ENCODE measurements around the gene SLC39A11.
"Not testable (repeated sequence)": the region's sequence is repeated elsewhere in the genome, so short reads cannot be mapped to it uniquely, and the experiment has no call there.

SLC39A11 gene

DNA sequence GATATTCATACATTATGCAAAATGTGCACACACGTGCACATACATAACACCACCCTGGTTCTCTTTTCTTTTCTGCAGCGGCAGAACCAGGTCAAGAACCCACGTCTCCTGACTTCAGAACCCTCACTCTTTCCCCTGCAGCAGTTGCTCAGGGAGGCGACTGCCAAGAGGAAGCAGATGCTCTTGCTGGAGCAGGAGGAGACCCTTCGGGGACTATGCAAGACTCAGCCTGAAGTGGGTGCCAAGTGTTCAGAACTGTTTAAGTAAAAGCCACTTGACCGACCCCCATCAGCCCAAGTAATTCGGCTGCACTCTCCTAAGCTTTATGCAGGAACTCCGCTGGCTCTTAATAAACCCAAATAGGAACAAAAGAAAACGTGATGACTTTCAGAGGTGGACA is 193.8 kb downstream of the SLC39A11 start:
- no peak for DNase-seq

DNA sequence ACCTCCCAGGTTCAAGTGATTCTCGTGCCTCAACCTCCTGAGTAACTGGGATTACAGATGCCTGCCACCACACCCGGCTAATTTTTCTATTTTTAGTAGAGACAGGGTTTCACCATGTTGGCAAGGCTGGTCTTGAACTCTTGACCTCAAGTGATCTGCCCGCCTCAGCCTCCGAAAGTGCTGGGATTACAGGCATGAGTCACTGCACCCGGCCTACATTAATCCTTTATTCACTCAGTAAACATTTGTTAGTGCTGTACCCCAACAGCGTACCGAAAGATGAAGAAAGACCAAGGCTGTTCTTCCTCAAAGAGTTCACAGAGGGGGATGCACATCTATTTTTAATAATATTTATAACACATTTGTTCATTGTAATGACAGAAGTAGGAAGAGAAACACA is 196.2 kb downstream of the SLC39A11 start:
- not testable (repeated sequence) for DNase-seq

DNA sequence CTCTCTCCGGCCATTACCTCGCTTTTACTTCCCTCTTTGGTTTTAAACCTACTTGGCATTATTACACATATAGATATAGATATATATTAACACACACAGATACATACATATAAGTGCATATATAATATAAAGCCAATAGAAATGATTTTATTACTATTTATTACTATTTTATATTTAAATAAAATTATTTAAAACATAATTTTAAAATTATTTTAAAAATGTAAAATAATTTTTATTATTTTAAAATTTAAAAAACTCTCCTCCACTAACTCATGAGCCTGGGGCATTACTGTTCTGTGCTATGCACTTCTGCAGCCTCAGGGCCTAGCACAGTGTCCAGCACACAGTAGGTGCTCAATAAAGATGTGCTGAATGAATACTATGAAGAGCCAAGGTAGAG is 200.9 kb downstream of the SLC39A11 start:
- no peak for DNase-seq

DNA sequence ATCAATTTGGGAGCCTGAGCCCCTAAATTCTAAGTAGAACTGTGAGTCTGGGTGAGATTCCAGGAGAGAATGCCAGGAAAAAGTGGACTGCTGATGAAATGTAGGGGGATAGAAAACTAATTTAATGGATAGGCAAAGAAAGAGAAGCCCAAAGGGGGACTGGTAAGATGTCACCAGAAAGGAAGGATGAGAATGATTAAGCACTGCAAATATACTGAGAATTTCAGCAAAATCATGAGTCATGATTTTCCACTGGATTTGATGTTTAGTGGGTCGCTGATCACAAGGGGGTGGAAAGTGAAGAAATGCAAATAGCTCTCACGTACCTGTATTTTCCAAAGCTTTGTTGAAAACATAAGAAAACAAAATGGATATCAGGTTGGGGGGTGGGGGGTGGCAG is 201.8 kb downstream of the SLC39A11 start:
- no peak for DNase-seq

DNA sequence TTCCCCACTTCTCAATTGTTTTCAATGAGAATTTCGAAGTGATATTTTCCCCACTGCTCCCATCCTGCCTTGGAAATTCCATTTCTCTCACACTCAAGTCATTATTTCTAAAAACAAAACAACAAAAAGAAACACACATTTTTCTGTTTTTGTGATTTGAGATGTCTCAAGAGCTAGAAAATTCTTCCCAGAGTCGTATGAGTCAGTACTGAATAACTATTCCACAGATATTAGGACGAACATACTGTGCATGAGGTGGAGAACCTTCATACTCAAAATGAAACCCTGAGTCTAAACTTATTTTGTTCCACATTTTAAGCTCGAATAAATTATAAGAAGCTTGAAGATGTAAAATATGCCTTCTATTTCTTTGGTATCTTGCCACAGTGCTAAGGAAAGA is 204.6 kb downstream of the SLC39A11 start:
- no peak for DNase-seq

DNA sequence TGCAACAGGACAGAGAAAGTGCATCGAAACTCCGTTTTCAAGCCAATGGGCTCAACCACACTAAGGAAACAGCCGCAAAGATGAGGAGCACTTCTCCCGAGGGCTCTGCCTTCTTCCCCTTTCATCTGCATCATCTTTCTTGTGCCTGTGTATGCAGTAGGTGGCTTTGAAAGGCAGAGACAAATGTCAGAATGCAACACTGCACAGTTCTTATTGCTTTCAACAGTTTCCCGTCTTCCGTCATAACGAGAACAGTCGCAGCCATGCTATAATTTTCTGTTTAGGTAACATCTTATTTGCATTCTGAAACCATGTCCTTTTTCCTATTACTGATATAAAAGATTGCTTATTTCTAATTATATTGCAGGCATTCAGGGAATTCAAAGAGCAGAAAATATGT is 205.2 kb downstream of the SLC39A11 start:
- no peak for DNase-seq

DNA sequence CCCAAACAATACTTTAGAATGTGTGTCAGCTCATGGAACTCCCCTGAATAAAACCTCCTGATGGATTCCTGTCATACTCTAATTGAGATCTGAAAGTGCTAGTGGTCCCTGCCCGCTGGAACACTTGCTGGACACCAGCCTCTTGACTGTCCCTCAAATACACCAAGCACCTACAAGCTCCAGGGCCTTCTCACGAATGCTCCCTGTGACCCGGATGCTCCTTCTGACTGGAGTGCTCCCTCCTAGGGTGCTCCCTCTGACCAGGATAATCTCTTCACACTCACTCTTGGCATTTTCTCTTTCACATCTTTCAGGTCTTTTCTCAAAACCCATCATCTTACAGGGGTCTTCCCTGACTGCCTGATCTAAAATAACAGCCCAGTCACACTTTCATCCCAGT is 205.9 kb downstream of the SLC39A11 start:
- DNase-seq, result no peak

DNA sequence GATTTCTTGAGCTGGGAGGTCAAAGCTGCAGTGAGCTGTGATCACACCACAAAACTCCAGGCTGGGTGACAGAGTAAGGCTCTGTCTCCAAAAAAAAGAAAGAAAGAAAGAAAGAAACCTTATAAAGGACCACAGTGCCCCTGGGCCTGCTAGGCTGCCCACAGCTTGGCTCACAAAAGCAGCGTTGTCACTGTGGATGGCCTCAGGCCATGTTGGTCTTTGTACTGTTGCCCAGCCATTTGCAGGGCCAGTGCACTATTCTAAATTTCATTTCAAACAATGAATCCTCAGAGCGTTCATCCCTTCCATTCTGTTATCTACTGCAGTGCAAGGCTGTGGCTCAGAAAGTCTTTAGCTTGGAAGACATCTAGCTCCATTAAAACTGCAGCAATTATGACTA is 208.4 kb downstream of the SLC39A11 start:
- no peak for DNase-seq

DNA sequence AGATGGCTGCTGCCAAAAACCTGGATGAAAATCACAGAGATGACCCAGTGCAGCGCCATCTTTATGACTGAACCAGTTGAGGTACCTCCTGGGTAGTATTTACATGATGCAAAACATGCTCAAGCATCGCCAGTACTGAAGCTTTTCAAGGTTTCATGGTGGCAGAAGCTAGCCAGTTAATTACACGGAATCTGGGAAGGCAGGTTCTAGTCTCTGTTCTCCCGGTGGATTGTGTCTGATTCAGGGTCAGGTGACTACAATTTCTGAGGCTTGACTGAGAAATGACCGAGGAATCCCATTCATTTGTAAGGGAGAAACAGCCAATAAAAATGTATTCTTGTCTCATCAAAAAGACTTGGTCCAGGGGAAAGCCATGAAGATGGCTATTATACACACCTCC is 209.1 kb downstream of the SLC39A11 start:
- no peak for DNase-seq

DNA sequence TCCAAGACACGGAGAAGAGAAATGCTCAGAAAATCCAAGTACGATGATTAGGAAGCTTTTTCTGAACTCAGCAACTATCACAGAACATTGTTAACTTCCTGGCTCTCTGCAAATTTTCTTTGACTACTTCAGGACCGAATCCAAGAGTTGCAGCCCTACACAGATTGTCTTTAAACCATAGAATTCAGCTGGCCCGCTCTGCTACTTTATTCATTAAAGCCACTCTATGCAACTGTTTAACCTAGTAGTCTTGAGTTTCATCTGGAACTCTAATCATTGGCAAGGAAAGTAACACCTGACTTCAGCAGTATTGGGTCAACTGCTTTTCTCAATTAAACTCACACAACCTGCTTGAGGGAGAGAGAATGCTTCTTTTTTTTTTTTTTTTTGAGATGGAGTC is 210.1 kb downstream of the SLC39A11 start:
- DNase-seq, result no peak

DNA sequence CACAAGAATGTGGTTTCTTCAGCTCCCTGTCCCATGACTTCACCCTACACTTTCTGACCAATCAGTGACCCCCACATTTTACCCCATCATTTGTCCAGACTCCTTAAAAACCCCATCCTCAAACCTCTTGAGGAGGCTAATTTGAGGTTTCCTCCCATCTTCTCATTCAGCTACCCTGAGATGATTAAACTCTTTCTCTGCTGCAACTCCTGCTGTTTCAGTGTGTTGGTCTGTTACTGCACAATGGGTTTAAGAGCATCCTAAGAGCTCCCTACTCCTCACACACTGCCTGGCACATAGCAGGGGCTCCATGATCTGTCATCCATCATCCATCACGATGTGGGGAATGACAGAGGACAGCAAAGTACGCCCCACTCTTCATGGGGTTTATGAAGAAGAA is 212.6 kb downstream of the SLC39A11 start:
- no peak for DNase-seq

DNA sequence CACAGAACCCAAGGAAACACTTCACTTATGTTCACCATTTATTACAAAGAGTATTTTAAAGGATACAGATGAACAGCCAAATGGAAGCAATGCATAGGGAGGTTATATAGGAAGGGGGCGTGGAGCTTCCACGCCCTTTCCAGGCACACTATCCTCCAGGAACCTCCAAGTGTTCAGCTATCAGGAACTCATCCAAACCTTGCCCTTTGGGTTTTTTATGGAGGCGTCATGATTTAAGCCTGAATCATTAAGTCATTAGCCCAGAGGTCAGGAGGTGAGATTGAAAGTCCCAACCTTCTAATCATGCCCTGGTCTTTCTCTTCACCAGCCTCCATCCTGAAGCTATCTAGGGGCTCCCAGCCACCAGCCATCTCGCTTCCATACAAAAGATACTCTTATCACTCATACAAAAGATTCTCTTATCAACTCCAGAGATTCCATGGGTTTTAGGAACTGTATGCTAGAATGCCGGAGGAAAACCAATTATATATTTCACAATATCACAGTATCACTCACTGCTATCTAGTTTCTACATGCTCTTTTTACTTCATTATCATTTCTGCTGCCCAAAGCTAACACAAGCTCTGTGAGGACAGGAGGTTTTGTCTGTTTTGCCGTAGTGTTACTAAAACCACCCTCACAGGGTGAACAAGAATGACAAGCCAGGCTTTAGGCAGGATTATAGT is 213.4 kb downstream of the SLC39A11 start:
- DNase-seq, result no peak

DNA sequence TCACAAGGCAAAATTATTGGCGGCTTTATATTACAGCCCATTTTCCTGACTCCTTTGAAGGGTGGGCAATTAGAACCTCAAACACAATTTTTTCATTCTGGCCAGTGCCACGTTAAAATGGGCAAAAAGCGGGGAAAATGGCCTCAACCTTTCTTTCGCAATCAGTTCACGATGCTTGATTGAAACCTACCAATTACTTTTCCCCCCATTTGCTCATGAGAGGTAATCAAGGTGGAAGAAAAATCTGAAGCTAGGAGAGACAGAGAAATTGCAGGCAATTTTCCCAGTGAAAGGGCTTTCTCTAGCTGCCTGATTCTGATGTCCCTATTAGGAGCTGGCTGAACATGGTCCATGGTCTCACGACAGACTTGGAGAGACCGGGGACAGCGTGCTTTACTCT is 215.1 kb downstream of the SLC39A11 start:
- DNase-seq, result no peak

DNA sequence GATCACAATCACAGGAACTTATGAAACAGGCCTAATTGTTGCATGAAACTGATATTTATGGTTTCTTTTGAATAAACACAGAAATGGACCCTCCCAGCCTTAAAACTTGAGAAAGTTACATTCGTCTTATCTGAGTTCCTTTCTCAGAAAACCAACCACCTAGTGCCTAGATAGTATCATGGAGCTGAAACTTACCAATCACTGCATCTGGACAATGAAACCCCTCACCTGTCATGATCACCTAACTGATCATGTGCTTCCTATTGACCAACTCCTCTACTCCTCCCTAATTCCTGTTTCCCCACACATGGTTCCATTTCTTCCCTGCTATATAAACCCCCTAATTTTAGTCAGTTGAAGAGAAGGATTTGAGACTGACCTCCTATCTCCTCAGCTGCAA is 216.1 kb downstream of the SLC39A11 start:
- DNase-seq, result no peak

DNA sequence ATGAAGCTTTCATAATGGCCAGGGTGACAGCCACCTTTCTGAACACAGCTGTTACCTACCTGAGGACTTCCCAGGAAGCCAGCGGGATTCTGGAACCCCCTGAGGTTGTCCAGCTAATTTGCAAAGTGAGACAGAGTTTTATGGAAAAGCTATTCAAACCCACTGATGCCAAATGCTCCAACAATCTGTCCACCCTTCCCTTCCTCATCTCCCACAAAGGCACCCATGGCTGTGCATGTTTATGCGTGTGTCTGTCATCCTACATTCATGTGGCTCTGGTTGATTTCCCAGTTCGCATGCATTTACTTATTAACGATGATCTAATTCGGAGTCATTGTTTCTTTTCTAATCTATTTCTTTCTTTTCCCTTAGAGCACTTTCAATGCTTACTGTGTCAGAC is 217.1 kb downstream of the SLC39A11 start:
- no peak for DNase-seq

DNA sequence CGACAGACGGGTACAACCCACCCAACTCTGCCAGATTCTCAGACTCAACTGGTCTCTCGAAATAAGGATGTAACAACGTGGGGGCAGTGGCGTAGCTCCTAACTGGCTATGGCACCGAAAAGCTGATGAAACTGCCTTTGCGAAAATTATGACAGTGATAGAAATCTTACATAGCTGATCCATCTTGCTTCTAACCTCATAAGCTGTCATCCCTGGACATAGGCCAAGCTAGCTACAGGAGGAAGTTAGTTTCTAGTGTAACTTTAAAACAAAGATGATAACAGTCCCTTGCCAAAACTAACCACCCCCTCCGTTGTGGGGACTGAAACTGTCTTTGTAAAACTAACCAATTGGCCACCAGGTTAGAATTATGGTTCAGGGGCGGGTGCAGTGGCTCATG is 220.1 kb downstream of the SLC39A11 start:
- DNase-seq, result no peak

DNA sequence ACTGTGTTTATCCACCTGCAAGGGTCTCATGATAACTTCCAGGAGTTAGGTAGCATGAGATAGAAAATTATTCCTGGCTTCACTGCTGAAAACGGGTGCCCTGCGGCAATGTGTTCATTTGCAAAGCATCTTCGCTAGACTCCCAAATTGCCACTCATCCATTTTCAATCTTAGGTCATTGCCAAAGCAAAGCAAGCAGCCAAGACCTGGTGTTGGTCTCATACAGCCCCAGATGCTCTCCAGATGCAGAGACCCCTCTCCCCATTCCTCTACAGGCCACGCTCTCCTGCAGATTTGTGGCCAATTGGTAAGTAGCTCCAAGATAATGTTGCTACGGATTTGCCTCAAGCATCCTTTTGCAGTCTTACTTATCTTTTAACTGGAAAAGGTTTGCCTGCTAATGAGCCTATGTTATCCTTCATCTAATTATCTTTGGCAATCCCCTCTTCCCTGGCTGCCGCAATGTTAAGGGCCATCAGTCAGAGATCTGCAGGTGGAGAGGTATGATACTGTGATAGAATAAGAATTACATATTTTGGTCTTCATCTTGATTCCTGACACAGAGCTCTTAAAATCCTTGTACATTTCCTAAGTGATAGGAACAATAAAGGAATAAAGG is 222.0 kb downstream of the SLC39A11 start:
- no peak for DNase-seq

DNA sequence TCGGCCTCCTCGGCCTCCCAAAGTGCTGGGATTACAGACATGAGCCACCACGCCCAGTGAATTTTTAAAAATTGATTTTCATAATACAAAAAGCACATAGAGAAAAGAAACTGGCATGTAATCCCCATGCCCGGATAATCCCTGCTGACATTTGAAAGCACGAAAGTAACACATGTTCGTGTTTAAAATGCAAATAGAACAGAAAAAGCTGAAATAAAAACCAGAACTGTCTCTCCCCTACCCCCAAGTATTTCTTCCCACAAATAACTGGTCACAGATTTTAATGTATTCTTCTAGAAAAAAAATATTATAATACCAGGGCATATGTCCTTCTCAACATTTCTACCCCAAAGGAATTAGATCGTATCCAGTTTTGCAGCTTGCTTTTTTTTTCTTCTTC is 222.9 kb downstream of the SLC39A11 start:
- no peak for DNase-seq

DNA sequence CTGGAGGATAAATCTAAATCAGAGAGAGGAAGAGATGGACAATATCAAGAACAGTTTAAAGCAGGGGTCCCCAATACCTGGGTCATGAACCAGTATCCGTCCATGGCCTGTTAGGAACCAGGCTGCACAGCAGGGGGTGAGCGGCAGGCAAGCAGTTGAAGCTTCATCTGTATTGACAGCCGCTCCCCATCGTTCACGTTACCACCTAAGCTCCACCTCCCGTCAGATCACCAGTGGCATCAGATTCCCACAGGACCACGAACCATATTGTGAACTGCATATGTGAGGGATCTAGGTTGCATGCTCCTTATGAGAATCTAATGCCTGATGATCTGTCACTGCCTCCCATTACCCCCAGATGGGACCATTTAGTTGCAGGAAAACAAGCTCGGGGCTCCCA is 226.5 kb downstream of the SLC39A11 start:
- DNase-seq, result no peak

DNA sequence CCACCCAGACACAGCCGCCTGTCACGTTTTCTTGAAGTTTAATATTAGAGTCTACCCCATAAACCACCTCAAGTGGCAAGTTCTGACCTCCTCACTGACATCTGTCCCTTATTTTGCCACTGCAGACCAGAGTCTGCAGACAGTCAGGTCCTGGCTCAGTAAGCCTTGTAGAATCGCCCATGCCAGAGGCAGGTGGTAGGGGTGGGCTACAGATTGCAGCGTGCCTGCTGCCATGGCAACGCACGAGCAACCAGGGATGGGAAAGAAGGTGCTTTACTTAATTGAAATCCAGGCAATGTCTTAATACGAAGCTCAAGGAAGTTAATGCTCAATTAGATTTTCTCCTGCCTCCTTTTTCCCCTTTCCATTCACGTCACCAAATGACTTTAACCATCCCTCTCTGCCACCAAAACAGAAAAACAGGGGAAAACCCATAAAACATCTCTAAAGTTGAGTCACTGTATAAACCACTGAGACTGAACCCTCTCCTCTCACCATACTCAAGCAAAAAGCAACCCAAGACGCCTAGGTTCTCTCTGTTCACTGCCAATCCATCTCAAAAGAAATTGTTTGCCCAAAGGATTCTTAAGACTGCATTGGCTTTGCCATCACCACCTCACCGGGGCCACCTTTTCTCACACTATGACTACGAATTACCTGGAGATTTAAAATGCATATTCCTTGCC is 228.8 kb downstream of the SLC39A11 start:
- no peak for DNase-seq

DNA sequence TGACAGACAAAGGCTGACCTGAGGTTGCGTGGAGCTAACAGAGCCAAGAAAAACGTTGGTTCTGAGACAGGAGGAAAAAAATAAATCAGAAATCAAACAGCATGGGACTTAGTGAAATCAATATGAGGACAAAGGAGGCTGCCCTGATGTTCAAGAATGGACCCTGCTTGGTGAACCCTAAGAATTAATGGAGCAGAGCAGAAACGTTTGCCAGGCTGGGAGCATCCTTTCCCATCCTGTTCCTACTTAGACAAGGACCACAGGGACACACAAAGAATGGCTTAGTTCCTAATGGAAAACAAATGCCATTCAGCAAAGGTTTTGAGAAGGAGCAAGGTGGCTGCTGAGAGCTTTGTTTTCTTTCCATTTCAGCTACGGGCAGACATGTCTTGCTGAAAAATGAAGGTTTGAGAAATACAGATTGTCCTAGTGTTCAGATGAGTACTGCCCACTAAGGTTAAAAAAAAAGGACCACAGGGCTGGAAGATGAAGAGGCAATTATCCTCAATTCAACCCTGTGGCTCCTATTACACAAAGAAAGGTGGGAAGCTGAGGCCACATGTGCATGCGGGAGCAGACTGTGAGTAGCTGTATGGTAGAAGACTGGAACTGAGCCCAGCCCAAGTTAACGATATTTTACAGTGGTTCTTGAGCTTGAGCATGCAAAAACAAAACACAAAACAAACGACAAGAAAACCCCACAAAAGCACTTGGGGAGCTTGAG is 230.1 kb downstream of the SLC39A11 start:
- no peak for DNase-seq

DNA sequence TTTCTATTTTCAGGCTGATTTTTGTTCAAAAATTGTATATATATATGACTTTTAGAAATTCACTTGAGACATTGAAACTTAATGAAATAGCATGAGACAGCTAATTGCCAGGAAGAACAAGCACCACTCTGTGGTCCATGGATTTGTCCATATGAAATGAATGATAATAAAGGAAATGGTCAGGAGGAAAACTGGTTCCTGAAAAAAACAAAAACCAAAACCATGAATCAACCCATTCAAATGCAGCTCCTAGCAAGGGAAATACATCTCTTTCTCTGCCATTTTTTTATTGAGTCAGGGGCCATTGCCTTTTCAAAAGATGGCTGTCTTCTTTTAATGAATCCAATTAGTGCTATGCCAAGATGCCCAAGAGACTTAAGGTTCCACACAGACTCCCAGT is 230.7 kb downstream of the SLC39A11 start:
- no peak for DNase-seq

DNA sequence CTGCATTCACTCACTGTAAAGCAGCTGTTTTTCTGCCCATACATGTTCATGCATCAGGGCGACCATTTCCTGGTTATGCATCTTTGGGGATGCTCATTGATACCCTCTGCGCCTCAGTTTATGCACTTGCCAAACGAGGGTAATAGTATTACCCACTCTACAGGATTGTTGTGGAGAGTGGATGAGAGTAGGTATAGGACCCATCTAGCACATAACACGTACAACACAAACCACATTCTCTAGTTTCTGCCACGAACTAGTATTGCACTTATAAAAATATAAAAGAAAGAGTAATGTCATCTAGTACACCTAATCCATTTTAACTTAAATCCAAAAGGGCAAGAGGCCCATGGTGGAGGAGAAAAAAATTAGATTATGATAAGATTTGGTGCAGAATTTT is 231.7 kb downstream of the SLC39A11 start:
- no peak for DNase-seq

All from COR-L47 (cell line).